ENCODE data around the gene RALB.

DNA sequence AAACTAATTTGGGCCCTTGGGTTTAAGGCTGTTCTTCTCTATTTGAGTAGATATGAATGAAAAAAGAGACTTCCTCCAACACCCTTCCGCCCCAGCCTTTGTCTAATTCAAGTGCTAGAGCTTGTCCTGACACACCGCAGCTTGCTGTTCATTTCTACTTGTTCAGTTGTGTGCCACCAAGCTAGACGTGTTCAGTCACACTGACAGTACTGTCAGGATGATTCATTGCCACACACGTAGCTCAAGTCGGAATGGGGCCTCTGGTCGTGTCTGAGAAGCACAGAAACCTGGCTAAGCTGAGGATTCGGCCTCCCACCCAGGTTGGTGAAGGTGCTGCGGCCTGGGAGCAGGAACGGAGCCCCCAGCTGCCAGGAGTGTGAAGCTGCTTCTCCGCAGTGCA lies 47.7 kb downstream of the RALB start:
- TF ChIP-seq EZH2 (IDR thresholded peaks at IDR 0.05) (no peak), POLR2AphosphoS5 (IDR thresholded peaks at IDR 0.05; ENCODE audit: borderline replicate concordance, low read depth, low read length) (no peak), FOXP2 (optimal IDR thresholded peaks at IDR 0.05; ENCODE audit: control extremely low read depth, extremely low read length, insufficient read depth) (no peak)

All from SK-N-MC (cell line).